Hepatocyte (in vitro differentiated cells): ENCODE results near the gene SNRNP25. TPM values are rescaled to one million over a fixed set of nuclear protein-coding genes. Genes with fewer than 3 reads are reported as not detected.

ENCODE experiments used
- DNase-seq: peaks from one replicate; pipeline ENCODE4 v3.0.0-alpha.2; 2016; ENCODE audit warnings: low spot score
- H2AFZ ChIP-seq: fragments of 200-600 bp; sonication (generic); 2 replicates; pipeline ENCODE4 v1.6.0; 2016; ENCODE audit warnings: antibody characterized with exemption, mild to moderate bottlenecking
- H3K27ac ChIP-seq: fragments of 200-600 bp; sonication (generic); 2 replicates; pipeline ENCODE4 v1.5.1; 2016; ENCODE audit warnings: mild to moderate bottlenecking
- H3K27me3 ChIP-seq: fragments of 200-600 bp; sonication (generic); 2 replicates; pipeline ENCODE4 v1.6.1; 2016
- H3K36me3 ChIP-seq: fragments of 200-600 bp; sonication (generic); replicated peaks from 2 replicates; pipeline ENCODE4 v1.5.1; 2016; ENCODE audit warnings: low read depth; ENCODE audit not compliant: insufficient read depth
- H3K4me1 ChIP-seq: fragments of 200-600 bp; sonication (generic); 2 replicates; pipeline ENCODE4 v1.5.1; 2016; ENCODE audit warnings: mild to moderate bottlenecking, moderate library complexity; ENCODE audit not compliant: insufficient read depth
- H3K4me2 ChIP-seq: fragments of 200-600 bp; sonication (generic); 2 replicates; pipeline ENCODE4 v1.6.0; 2016
- H3K4me3 ChIP-seq: fragments of 200-600 bp; sonication (generic); 2 replicates; pipeline ENCODE4 v1.5.1; 2016; ENCODE audit warnings: mild to moderate bottlenecking
- H3K79me2 ChIP-seq: fragments of 200-600 bp; sonication (generic); 2 replicates; pipeline ENCODE4 v1.6.0; 2017; ENCODE audit warnings: mild to moderate bottlenecking
- H3K9me2 ChIP-seq: fragments of 200-600 bp; sonication (generic); replicated peaks from 2 replicates; pipeline ENCODE4 v1.6.0; 2017; ENCODE audit warnings: mild to moderate bottlenecking; ENCODE audit not compliant: insufficient read depth
- H3K9me3 ChIP-seq: fragments of 200-600 bp; sonication (generic); 2 replicates; pipeline ENCODE4 v1.5.1; 2016; ENCODE audit warnings: low read depth, mild to moderate bottlenecking
- H4K20me1 ChIP-seq: fragments of 200-600 bp; sonication (generic); 2 replicates; pipeline ENCODE4 v1.6.0; 2016; ENCODE audit warnings: mild to moderate bottlenecking; ENCODE audit not compliant: insufficient read depth, poor library complexity, severe bottlenecking
- EZH2 ChIP-seq: fragments of 200-600 bp; sonication (generic); IDR thresholded peaks from 2 replicates; pipeline ENCODE4 v1.6.1; 2016; ENCODE audit warnings: antibody characterized with exemption, mild to moderate bottlenecking, borderline replicate concordance
- EZH2phosphoT487 ChIP-seq: fragments of 200-600 bp; sonication (generic); IDR thresholded peaks from one replicate; pipeline ENCODE4 v1.6.1; 2018; ENCODE audit warnings: antibody characterized with exemption, mild to moderate bottlenecking, low read depth, moderate library complexity; ENCODE audit not compliant: unreplicated experiment, severe bottlenecking
- WGBS: methylation state at CpG from one replicate; pipeline ENCODE4 v1.1.6; 2016; ENCODE audit warnings: low lambda C conversion rate; ENCODE audit errors: missing lambda C conversion rate; 5-methylcytosine and 5-hydroxymethylcytosine counted together
- polyA plus RNA-seq: library from polyadenylated mRNA; unstranded; fragments of >200 nt; fragmentation: Nextera tagmentation; extraction: Ambion mirVana; gene quantifications from 2 replicates; pipeline ENCODE4 v1.2.1, GENCODE V29; 2016
- total RNA-seq: library from RNA; depleted of rRNA; stranded (reverse); fragments of >200 nt; gene quantifications from 2 replicates; pipeline ENCODE4 v1.2.3, GENCODE V29; 2014
- TF ChIP-seq, protein P1 (sequence below): fragments of 200-600 bp; sonication (generic); IDR thresholded peaks from 2 replicates; pipeline ENCODE4 v1.5.1; 2016; ENCODE audit warnings: antibody characterized with exemption, mild to moderate bottlenecking; ENCODE audit not compliant: poor library complexity

Gene SNRNP25
- total and polyA plus RNA-seq, 2 experiments from 2014 or later = 18.3 to 35.3 TPM

DNA sequence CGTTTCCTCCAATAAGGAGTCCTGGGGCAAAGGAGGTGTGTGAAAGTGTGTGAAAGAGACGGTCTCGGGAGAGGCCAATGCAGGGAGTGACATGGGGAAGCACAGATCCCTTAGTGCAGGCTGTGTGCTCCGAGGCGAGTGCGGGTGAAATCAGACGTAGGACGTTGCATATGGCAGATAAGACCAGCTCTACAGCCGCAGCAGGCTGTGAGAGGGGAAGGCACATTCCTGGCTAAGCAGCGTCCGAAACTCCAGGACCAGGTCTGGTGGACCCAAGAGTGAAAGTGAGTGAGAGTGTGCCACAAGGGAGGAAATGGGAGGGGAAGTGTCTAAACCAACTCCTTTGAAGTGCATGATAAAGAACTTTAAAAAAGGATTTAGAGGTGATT lies 11.6 kb upstream of the SNRNP25 start:
- H3K9me3 ChIP-seq = no peaks in the 10 kb centered on the region
- H3K27ac ChIP-seq = no peak overlapping the region
- no peaks in the 10 kb centered on the region for H3K79me2 ChIP-seq
- H3K4me2 ChIP-seq = no peak overlapping the region
- no peaks in the 10 kb centered on the region for H3K4me1 ChIP-seq
- H3K27me3 ChIP-seq = no peaks in the 10 kb centered on the region
- DNase-seq = no peak
- no peaks in the 10 kb centered on the region for H3K9me2 ChIP-seq
- TF ChIP-seq EZH2phosphoT487 (no peak), EZH2 (no peak)
- TF ChIP-seq, protein P1, sequence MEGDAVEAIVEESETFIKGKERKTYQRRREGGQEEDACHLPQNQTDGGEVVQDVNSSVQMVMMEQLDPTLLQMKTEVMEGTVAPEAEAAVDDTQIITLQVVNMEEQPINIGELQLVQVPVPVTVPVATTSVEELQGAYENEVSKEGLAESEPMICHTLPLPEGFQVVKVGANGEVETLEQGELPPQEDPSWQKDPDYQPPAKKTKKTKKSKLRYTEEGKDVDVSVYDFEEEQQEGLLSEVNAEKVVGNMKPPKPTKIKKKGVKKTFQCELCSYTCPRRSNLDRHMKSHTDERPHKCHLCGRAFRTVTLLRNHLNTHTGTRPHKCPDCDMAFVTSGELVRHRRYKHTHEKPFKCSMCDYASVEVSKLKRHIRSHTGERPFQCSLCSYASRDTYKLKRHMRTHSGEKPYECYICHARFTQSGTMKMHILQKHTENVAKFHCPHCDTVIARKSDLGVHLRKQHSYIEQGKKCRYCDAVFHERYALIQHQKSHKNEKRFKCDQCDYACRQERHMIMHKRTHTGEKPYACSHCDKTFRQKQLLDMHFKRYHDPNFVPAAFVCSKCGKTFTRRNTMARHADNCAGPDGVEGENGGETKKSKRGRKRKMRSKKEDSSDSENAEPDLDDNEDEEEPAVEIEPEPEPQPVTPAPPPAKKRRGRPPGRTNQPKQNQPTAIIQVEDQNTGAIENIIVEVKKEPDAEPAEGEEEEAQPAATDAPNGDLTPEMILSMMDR = no peak
- H3K36me3 ChIP-seq = no peaks in the 10 kb centered on the region
- 83% methylated on average over 11 of the region's 11 CpGs for whole genome bisulfite sequencing
- H2AFZ ChIP-seq = no peak overlapping the region
- no peak overlapping the region for H3K4me3 ChIP-seq
- H4K20me1 ChIP-seq = no peaks in the 10 kb centered on the region

DNA sequence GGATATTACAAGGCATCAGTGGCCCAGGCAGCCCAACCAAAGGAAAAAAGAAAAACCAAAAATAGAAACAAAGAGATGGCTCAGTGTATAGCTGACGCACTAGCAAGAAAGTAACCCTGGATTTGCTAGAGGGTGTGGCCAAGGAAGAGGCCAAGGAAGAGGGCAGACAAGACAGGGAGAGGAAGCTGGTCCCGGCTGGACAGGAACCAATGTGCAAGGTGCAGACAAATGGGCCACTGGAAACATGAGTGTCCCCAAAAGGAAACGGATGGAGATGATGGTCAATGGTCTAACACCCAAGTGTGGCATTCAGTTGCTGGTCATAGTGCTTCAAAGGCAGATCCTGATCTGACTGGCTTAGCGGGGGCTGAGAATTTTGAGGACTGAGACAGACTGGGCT lies 10.9 kb upstream of the SNRNP25 start:
- H3K27me3 ChIP-seq = no peaks in the 10 kb centered on the region
- no peak overlapping the region for H3K27ac ChIP-seq
- no peaks in the 10 kb centered on the region for H4K20me1 ChIP-seq
- H3K9me3 ChIP-seq = no peaks in the 10 kb centered on the region
- H3K4me1 ChIP-seq = no peaks in the 10 kb centered on the region
- no peak overlapping the region for H2AFZ ChIP-seq
- H3K9me2 ChIP-seq = no peaks in the 10 kb centered on the region
- H3K4me2 ChIP-seq = no peak overlapping the region
- H3K79me2 ChIP-seq = no peaks in the 10 kb centered on the region
- H3K4me3 ChIP-seq = no peak overlapping the region
- TF ChIP-seq EZH2phosphoT487 = no peak
- TF ChIP-seq EZH2 = no peak
- TF ChIP-seq, protein P1 = no peak
- DNase-seq = no peak
- WGBS = 99% methylated on average over 4 of the region's 4 CpGs
- H3K36me3 ChIP-seq = no peaks in the 10 kb centered on the region

DNA sequence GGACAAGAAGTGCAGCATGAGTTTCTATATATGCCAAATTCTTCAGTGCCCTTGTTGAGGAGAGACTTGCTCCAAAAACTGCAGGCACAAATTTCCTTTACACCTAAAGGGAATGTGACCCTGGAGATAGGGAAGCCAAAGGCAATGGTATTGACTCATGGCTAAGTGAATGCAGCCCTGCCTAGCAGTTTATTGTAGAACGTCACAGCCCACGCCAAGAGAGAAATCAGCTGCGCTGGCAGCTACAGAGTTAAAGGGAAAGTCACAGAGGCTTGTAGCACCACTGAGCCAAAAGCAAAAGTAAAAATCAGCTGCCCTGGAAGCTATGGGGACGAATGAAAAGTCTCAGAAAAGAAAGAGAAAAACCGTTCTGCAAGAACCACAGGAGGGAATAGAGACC lies 10.3 kb upstream of the SNRNP25 start:
- H3K79me2 ChIP-seq = no peaks in the 10 kb centered on the region
- H3K27me3 ChIP-seq = no peaks in the 10 kb centered on the region
- no peak overlapping the region for H2AFZ ChIP-seq
- TF ChIP-seq EZH2 (no peak), EZH2phosphoT487 (no peak)
- TF ChIP-seq, protein P1 = no peak
- H3K4me2 ChIP-seq = no peak overlapping the region
- no peaks in the 10 kb centered on the region for H3K9me2 ChIP-seq
- 83% methylated on average over 5 of the region's 5 CpGs for WGBS
- H3K27ac ChIP-seq = no peak overlapping the region
- no peaks in the 10 kb centered on the region for H3K9me3 ChIP-seq
- no peaks in the 10 kb centered on the region for H3K36me3 ChIP-seq
- H3K4me1 ChIP-seq = no peaks in the 10 kb centered on the region
- no peak overlapping the region for H3K4me3 ChIP-seq
- H4K20me1 ChIP-seq = no peaks in the 10 kb centered on the region
- DNase-seq = no peak

- Histone ChIP-seq H4K20me1 (no peaks in the 10 kb centered on the region), H3K9me2 (no peaks in the 10 kb centered on the region), H3K27me3 (no peaks in the 10 kb centered on the region), H2AFZ (no peak overlapping the region), H3K27ac (no peak overlapping the region), H3K4me2 (no peak overlapping the region), H3K36me3 (no peaks in the 10 kb centered on the region), H3K79me2 (no peaks in the 10 kb centered on the region), H3K4me1 (no peaks in the 10 kb centered on the region), H3K4me3 (no peak overlapping the region), H3K9me3 (no peaks in the 10 kb centered on the region)
- DNase-seq = no peak
- TF ChIP-seq, protein P1 = no peak
- TF ChIP-seq EZH2phosphoT487 (no peak), EZH2 (no peak)
- 89% methylated on average over 8 of the region's 8 CpGs for WGBS
These were observed 9.0 kb upstream of the SNRNP25 start for GRCh38 chr16:44655-45054.
